C4-2B (cell line): Measurements from ENCODE around the gene LAMTOR4.

ENCODE experiments used
- CTCF ChIP-seq: fragments of 450-650 bp; conservative IDR thresholded peaks from 2 replicates; pipeline ENCODE4 v1.5.1; 2017; ENCODE audit warnings: mild to moderate bottlenecking
- ZFX ChIP-seq: fragments of 450-650 bp; IDR thresholded peaks from 2 replicates; pipeline ENCODE4 v1.6.1; 2017

GRCh38 chr7:100099452-100099851 is 49.3 kb upstream of the LAMTOR4 start:
- TF ChIP-seq CTCF (no peak), ZFX (no peak)
